ENCODE data around the gene ZNF786. TPM values are rescaled to one million over a fixed set of nuclear protein-coding genes. Genes with fewer than 3 reads are reported as not detected.

The ZNF786 gene
- total and polyA plus RNA-seq, 8 donors = 1.3 to 23.5 (median 2.7) TPM

DNA sequence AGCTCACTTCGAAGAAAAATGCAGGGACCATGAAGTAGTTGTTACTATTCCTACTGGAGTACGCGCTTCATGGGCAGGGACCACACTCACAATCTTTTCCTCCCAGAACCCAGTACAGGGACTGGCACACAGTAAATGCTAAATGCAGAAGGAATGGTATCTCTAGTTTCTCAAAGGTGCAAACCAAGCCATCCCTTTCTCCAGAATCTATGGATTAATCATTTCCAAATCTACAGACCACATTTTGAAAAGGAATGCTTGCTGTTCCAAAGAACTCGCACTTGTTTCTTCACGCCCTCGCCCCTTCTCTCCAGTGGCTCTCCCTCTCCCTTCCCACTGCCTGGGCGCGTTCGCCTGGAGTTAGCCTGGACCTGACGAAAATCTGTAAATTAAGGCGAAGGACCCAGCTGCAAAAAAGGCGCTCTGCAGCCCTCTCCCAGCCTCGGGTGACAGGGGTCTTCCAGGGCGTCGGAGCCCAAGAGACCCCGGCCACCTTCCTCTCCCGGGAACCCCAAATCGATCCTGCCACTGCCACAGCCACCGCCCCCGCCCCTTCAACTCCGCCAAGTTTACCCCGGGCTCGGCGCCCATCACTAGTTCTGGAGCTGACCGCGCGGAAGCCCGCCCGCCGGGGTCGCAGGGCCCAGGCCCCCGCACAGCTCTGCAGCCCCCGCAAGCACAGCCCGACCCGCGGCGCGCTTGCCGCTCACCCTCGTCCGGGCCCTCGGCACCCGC, 62.7 kb downstream of the ZNF786 start:
- DNase-seq = peak in 1 of 2 donors; percentile 41
- intact Hi-C loops (cut with DNase I; ENCODE audit: low total_unique reads) = no loop called here

DNA sequence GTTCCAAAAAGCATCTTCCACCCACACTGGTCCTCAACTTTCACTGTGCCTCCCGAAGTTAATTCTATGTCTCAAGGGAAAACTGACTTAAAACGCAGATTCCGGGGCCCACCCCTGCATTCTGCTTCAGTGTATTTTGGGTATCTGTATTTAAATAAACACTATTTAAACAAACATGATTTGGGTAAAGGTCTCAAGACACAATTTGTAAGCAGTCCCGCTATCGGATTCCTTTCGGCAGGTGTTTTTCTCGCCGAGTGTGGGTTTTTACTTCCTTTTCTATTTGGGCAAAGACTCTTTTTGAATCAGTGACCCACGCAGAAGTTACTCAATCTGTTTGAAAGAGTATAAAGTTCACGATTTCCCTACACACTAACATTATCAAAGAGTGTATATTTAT, 63.5 kb downstream of the ZNF786 start:
- Histone ChIP-seq H3K36me3 (peaks cover 0 to 8% (median 0%) of the 10 kb centered on the region in 4 donors), H3K27me3 (no peaks in the 10 kb centered on the region), H3K4me3 (peak overlapping the region; percentile 85 to 94 (median 90)), H3K9me3 (no peaks in the 10 kb centered on the region), H3K4me1 (peaks cover 14 to 59% (median 43%) of the 10 kb centered on the region in 4 donors), H3K27ac (peak overlapping the region; percentile 10 to 97 (median 95))
- TF ChIP-seq, protein P1, sequence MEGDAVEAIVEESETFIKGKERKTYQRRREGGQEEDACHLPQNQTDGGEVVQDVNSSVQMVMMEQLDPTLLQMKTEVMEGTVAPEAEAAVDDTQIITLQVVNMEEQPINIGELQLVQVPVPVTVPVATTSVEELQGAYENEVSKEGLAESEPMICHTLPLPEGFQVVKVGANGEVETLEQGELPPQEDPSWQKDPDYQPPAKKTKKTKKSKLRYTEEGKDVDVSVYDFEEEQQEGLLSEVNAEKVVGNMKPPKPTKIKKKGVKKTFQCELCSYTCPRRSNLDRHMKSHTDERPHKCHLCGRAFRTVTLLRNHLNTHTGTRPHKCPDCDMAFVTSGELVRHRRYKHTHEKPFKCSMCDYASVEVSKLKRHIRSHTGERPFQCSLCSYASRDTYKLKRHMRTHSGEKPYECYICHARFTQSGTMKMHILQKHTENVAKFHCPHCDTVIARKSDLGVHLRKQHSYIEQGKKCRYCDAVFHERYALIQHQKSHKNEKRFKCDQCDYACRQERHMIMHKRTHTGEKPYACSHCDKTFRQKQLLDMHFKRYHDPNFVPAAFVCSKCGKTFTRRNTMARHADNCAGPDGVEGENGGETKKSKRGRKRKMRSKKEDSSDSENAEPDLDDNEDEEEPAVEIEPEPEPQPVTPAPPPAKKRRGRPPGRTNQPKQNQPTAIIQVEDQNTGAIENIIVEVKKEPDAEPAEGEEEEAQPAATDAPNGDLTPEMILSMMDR (IDR thresholded peaks at IDR 0.05) = no peak
- TF ChIP-seq POLR2AphosphoS5 (IDR thresholded peaks at IDR 0.05) (no peak), POLR2A (IDR thresholded peaks at IDR 0.05) (no peak), EP300 (IDR thresholded peaks at IDR 0.05) (no peak)
- intact Hi-C loops (cut with DNase I; ENCODE audit: low total_unique reads) = no loop called here
- 7 to 23% (median 13%) methylated on average over 10 of the region's 10 CpGs for WGBS, 5 donors
- no peak for DNase-seq

More for the DNA sequence above, 62.7 kb downstream of the ZNF786 start:
- H3K4me1 ChIP-seq = peaks cover 14 to 51% (median 38%) of the 10 kb centered on the region in 4 donors
- H3K9me3 ChIP-seq = no peaks in the 10 kb centered on the region
- WGBS, 5 donors = 0 to 1% (median 1%) methylated on average over 21 to 43 of the region's 43 CpGs
- TF ChIP-seq, protein P1 (IDR thresholded peaks at IDR 0.05) = peak in 1 of 7 experiments; percentile 10
- TF ChIP-seq EP300 (IDR thresholded peaks at IDR 0.05) = no peak
- no peak for TF ChIP-seq POLR2A (IDR thresholded peaks at IDR 0.05)
- peak overlapping the region; percentile 95 to 97 (median 96) for H3K27ac ChIP-seq
- H3K4me3 ChIP-seq = peak overlapping the region; percentile 85 to 94 (median 90)
- H3K27me3 ChIP-seq = no peaks in the 10 kb centered on the region
- H3K36me3 ChIP-seq = peaks cover 0 to 8% (median 0%) of the 10 kb centered on the region in 4 donors

DNA sequence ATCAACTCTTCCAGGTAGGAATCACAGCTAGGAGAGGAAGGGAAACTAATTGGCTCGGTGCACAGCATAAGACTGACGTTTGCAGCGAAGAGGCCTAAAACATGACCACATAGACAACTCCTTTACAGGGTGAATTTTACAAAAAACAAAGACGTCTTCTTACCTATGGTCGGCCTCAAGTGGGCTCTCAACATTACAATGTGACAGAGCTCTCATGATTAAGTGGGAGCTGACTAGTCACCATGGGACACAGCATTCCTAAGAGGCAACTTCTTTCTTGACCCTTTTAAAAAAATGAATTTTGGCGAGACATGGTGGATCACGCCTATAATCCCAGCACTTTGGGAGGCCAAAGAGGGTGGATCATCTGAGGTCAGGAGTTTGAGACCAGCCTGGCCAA, 66.9 kb downstream of the ZNF786 start:
- Histone ChIP-seq H3K36me3 (peaks cover 10 to 40% (median 25%) of the 10 kb centered on the region in 4 donors), H3K4me3 (no peak overlapping the region), H3K9me3 (no peaks in the 10 kb centered on the region), H3K27me3 (no peaks in the 10 kb centered on the region), H3K4me1 (peaks cover 9 to 52% (median 41%) of the 10 kb centered on the region in 4 donors), H3K27ac (no peak overlapping the region)
- no peak for TF ChIP-seq EP300 (IDR thresholded peaks at IDR 0.05)
- TF ChIP-seq, protein P1 (IDR thresholded peaks at IDR 0.05) = no peak
- TF ChIP-seq POLR2A (IDR thresholded peaks at IDR 0.05) = no peak
- no peak for TF ChIP-seq POLR2AphosphoS5 (IDR thresholded peaks at IDR 0.05)
- intact Hi-C loops (cut with DNase I; ENCODE audit: low total_unique reads) = no loop called here
- no peak for DNase-seq
- 68 to 77% (median 71%) methylated on average over 7 of the region's 7 CpGs for WGBS, 5 donors

DNA sequence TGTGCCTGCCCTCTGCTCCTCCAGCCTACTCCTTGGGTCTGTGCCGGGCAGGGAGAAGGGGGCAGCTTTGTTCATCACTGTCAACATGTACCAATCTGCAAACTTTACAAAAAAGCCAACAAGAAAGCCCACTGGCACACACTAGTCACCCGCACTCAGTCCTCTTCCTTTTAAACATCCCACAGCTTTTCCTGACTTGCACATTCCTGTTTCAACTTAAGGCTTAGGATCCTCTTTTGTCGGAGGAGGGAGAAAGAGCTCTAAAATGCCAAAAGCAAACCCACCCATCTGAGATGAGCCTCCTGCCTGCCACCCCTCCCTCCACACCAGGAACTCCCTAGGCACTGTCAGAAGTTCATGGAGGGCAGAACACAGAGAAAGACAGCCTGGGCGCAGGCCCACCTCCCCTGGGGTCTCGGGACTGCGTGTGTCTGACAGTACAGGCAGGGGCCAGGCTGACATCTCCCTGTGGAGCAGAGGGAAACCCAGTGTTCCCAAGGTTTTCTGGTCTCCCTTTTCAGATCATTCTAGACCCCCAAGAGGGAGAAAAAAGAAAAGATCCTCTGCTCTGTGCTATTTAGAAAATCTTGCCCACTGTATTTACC, 67.7 kb downstream of the ZNF786 start:
- H3K9me3 ChIP-seq = no peaks in the 10 kb centered on the region
- H3K27me3 ChIP-seq = no peaks in the 10 kb centered on the region
- no peak for DNase-seq
- no peak for TF ChIP-seq POLR2AphosphoS5 (IDR thresholded peaks at IDR 0.05)
- TF ChIP-seq EP300 (IDR thresholded peaks at IDR 0.05) = no peak
- TF ChIP-seq, protein P1 (IDR thresholded peaks at IDR 0.05) = no peak
- no peak for TF ChIP-seq POLR2A (IDR thresholded peaks at IDR 0.05)
- no peak overlapping the region for H3K4me3 ChIP-seq
- H3K27ac ChIP-seq = no peak overlapping the region
- peaks cover 9 to 52% (median 41%) of the 10 kb centered on the region in 4 donors for H3K4me1 ChIP-seq
- 68 to 75% (median 70%) methylated on average over 6 of the region's 6 CpGs for WGBS, 5 donors
- H3K36me3 ChIP-seq = peaks cover 17 to 48% (median 33%) of the 10 kb centered on the region in 4 donors
- intact Hi-C loops (cut with DNase I; ENCODE audit: low total_unique reads) = no loop called here
